Neural crest cell (in vitro differentiated cells): Measurements from ENCODE around the gene DPPA4. TPM values are rescaled to one million over a fixed set of nuclear protein-coding genes. Genes with fewer than 3 reads are reported as not detected.
"Not testable (repeated sequence)": the region's sequence is repeated elsewhere in the genome, so short reads cannot be mapped to it uniquely, and the experiment has no call there.

Experiments used
- DNase-seq: peaks from one replicate; pipeline ENCODE4 v3.0.0; 2021; ENCODE audit warnings: low read depth, mixed read lengths, low spot score
- H3K27ac Mint-ChIP-seq: one replicate; pipeline ENCODE4 v1.8.0; 2021; ENCODE audit warnings: mild to moderate bottlenecking, mixed read lengths; ENCODE audit not compliant: unreplicated experiment
- H3K27me3 Mint-ChIP-seq: 2 replicates; pipeline ENCODE4 v1.8.0; 2021; ENCODE audit warnings: low read depth, mild to moderate bottlenecking, mixed read lengths
- H3K36me3 Mint-ChIP-seq: 2 replicates; pipeline ENCODE4 v1.8.0; 2021; ENCODE audit warnings: low read depth, mild to moderate bottlenecking, mixed read lengths
- H3K4me1 Mint-ChIP-seq: 2 replicates; pipeline ENCODE4 v1.8.0; 2021; ENCODE audit warnings: mixed read lengths
- H3K4me3 Mint-ChIP-seq: one replicate; pipeline ENCODE4 v1.8.0; 2021; ENCODE audit warnings: mild to moderate bottlenecking, mixed read lengths
- H3K9me3 Mint-ChIP-seq: 2 replicates; pipeline ENCODE4 v1.8.0; 2021; ENCODE audit warnings: mixed read lengths
- long read RNA-seq: library from polyadenylated mRNA; unstranded; transcript quantifications from one replicate; pipeline ENCODE4 v2.0.0, GENCODE V29; 2020
- total RNA-seq: library from RNA; stranded (reverse); gene quantifications from 2 replicates; pipeline ENCODE4 v1.2.1, GENCODE V29; 2021
- TF ChIP-seq, protein P1 (sequence below): fragments of 200-600 bp; sonication (generic); conservative IDR thresholded peaks from 2 replicates; pipeline ENCODE4 v1.5.0; 2021; ENCODE audit warnings: antibody characterized with exemption, mild to moderate bottlenecking

Gene DPPA4, protein sequence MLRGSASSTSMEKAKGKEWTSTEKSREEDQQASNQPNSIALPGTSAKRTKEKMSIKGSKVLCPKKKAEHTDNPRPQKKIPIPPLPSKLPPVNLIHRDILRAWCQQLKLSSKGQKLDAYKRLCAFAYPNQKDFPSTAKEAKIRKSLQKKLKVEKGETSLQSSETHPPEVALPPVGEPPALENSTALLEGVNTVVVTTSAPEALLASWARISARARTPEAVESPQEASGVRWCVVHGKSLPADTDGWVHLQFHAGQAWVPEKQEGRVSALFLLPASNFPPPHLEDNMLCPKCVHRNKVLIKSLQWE
- 142 and 155 TPM in 2 replicates for total RNA-seq
- long read RNA-seq, transcript DPPA4-201 (7 exons, 2,817 nt): major isoform, 129 of 189 reads
- long read RNA-seq, partial matches to known transcripts: 19 of 189 reads
- long read RNA-seq, other reads (novel, unspliced or antisense): 34 of 189 reads

DNA sequence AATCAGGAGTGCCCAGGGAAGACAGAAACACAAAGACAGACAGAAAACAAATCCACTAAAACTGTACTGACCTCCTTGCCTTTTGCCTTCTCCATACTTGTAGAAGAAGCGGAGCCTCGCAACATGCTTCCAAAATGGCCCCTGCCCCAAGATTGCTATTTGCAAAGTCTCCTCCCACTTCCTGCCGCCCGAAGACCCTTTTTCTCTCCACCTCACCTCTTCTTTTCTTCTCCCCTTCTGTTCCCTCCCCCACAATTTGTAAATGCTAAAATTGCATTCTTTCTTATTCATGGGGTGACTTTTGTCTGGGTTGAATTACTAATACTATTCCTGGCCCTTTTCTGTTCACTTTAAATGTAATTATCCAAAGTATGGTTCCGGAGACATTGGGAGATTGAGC lies at the start of gene DPPA4:
DPPA4 (minus strand) TSS at position 154 of the 400 bp plus-strand sequence; CDS start at position 125, 29 bp downstream.
- H3K27me3 Mint-ChIP-seq: no peaks in the 10 kb centered on the region
- peak within 1 kb of the TSS; percentile 96 for H3K4me3 Mint-ChIP-seq
- DNase-seq: peak; percentile 41
- no peaks in the 10 kb centered on the region for H3K9me3 Mint-ChIP-seq
- peaks cover 15% of the 10 kb centered on the region for H3K36me3 Mint-ChIP-seq
- TF ChIP-seq, protein P1, sequence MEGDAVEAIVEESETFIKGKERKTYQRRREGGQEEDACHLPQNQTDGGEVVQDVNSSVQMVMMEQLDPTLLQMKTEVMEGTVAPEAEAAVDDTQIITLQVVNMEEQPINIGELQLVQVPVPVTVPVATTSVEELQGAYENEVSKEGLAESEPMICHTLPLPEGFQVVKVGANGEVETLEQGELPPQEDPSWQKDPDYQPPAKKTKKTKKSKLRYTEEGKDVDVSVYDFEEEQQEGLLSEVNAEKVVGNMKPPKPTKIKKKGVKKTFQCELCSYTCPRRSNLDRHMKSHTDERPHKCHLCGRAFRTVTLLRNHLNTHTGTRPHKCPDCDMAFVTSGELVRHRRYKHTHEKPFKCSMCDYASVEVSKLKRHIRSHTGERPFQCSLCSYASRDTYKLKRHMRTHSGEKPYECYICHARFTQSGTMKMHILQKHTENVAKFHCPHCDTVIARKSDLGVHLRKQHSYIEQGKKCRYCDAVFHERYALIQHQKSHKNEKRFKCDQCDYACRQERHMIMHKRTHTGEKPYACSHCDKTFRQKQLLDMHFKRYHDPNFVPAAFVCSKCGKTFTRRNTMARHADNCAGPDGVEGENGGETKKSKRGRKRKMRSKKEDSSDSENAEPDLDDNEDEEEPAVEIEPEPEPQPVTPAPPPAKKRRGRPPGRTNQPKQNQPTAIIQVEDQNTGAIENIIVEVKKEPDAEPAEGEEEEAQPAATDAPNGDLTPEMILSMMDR: no peak
- H3K4me1 Mint-ChIP-seq: peaks cover 65% of the 10 kb centered on the region
- peak within 1 kb of the TSS; percentile 99 for H3K27ac Mint-ChIP-seq

DNA sequence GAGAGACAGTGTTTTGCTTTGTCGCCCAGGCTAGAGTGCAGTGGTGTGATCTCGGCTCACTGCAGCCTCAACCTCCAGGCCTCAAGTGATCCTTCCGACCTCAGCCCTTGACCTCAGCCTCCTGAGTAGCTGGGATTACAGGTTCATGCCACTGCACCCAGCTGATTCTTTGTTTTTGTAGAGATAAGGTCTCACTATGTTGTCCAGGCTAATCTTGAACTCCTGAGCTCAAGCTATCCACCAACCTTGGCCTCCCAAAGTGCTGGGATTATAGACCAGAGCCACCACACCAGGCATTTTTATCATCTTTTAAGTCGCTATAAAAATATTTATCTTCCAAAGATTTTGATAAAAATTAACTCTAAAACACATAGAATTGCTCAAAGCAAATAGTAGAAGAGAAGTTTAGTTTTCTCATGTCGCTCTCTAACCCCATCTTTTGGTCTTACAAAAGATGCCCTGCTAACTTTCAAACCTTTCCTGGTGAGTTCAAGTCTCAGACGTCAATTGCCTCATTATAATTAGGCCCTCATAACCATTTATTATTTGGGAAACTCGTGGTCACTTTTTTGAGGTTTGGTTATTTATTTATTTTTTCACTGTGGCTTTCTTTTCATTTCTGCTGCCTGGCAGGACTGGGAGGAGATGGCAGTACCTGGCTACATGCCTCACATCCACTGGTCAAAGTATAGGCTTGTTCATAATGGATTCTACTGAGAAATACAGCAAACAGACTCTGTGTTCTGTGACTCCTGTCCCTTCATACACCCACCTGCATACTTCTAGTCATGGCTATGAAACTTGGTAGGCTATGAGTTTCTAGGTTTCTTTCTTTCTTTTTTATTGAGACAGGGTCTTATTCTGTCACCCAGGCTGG lies 48.3 kb upstream of the DPPA4 start:
- Mint-ChIP-seq H3K36me3 (no peaks in the 10 kb centered on the region), H3K4me3 (no peak overlapping the region), H3K27me3 (no peaks in the 10 kb centered on the region), H3K4me1 (peaks cover 11% of the 10 kb centered on the region), H3K27ac (peak overlapping the region; percentile 27), H3K9me3 (no peaks in the 10 kb centered on the region)
- TF ChIP-seq, protein P1: no peak
- DNase-seq: no peak

DNA sequence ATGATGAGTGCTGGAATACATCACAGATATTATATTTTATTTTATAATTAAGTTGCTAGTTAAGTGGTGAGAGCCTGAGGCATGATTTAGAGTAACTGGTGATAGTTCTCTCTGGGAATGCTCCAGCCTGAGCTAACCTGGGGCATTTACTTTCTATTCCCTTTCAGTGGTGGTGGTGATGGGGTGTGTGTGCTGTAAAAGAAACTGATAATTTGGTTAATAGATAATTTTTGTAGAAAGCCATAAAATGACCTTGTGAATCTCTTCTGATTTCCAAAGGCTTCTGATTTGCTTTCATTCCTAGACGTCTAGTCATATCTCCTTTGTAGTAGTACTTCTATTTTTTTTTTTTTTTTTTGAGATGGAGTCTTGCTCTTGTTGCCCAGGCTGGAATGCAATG lies 46.8 kb upstream of the DPPA4 start:
- H3K27ac Mint-ChIP-seq: no peak overlapping the region
- H3K4me1 Mint-ChIP-seq: peaks cover 5% of the 10 kb centered on the region

DNA sequence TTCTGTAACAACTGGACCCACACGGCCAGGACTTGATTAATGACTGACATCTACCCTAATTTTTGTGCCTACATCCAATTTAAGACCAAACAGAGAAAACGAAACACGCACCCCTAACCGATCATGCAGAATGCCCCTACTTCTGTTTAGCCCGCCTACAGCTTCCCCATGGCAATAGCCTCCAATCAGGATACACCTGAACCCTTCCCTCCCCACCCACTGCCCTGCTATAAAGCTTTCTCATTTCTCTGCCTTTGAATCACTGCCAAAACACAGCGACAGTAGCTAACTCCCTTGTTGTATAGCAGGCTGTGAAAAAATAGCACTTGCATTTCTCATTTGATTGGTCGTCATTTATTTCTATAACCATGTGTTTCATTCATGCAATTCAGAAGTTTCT lies 45.2 kb upstream of the DPPA4 start:
- no peak overlapping the region for H3K27ac Mint-ChIP-seq
- H3K4me1 Mint-ChIP-seq: peaks cover 5% of the 10 kb centered on the region
- H3K4me3 Mint-ChIP-seq: no peak overlapping the region
- no peaks in the 10 kb centered on the region for H3K27me3 Mint-ChIP-seq
- no peaks in the 10 kb centered on the region for H3K36me3 Mint-ChIP-seq
- TF ChIP-seq, protein P1: no peak
- no peak for DNase-seq
- no peaks in the 10 kb centered on the region for H3K9me3 Mint-ChIP-seq

More for the DNA sequence above, 46.8 kb upstream of the DPPA4 start:
- Mint-ChIP-seq H3K9me3 (no peaks in the 10 kb centered on the region), H3K36me3 (no peaks in the 10 kb centered on the region), H3K4me3 (no peak overlapping the region), H3K27me3 (no peaks in the 10 kb centered on the region)
- TF ChIP-seq, protein P1: no peak
- no peak for DNase-seq

DNA sequence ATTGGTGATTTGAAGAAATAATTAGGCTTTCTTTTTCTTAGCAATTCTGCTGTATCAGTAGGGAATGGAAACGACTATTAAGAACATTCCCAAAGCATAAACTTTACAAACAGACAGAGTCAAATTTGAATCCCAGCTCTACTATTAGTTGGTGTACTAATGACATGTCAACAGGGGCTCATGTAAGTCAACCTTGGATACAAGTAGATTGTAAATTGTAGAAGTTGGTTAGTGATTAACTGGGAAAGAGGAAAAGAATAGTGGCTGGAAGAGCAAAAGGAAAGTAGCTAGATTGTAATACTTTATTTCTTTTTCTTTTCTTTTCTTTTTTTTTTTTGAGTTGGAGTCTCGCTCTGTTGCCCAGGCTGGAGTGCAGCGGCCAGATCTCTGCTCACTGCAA lies 38.6 kb upstream of the DPPA4 start:
- Mint-ChIP-seq H3K9me3 (no peaks in the 10 kb centered on the region), H3K36me3 (no peaks in the 10 kb centered on the region), H3K4me3 (no peak overlapping the region), H3K27ac (no peak overlapping the region), H3K27me3 (no peaks in the 10 kb centered on the region), H3K4me1 (no peaks in the 10 kb centered on the region)
- TF ChIP-seq, protein P1: no peak
- DNase-seq: no peak

DNA sequence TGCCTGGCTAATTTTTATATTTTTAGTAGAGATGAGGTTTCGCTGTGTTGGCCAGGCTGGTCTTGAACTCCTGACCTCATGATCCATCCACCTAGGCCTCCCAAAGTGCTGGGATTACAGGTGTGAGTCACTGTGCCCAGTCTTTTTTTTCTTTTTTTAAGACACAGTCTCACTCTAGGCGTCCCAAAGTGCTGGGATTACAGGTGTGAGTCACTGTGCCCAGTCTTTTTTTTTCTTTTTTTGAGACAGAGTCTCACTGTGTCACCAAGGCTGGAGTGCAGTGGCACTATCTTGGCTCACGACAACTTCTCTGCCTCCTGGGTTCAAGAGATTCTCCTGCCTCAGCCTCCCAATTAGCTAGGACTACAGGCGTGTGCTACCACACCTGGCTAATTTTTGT lies 37.1 kb upstream of the DPPA4 start:
- H3K4me1 Mint-ChIP-seq, H3K27ac Mint-ChIP-seq, H3K4me3 Mint-ChIP-seq, H3K36me3 Mint-ChIP-seq, DNase-seq, H3K9me3 Mint-ChIP-seq, H3K27me3 Mint-ChIP-seq: not testable (repeated sequence)
